GM12875 (cell line): Measurements from ENCODE around the gene RAPGEF5.

Experiments used
- H3K4me3 ChIP-seq: one replicate; pipeline ENCODE4 v1.5.1; 2011; ENCODE audit warnings: low read depth, low read length, control low read depth
- CTCF ChIP-seq: IDR thresholded peaks from 2 replicates; pipeline ENCODE4 v1.5.1; 2011; ENCODE audit warnings: low read depth, mild to moderate bottlenecking, control low read depth, inconsistent platforms, low read length, moderate library complexity, borderline replicate concordance; ENCODE audit not compliant: insufficient read depth

RAPGEF5 gene

GRCh38 chr7:22182149-22182548 is 174.8 kb downstream of the RAPGEF5 start:
- H3K4me3 ChIP-seq: no peak overlapping the region
- no peak for TF ChIP-seq CTCF

GRCh38 chr7:22181663-22182062 is 175.3 kb downstream of the RAPGEF5 start:
- no peak for TF ChIP-seq CTCF
- no peak overlapping the region for H3K4me3 ChIP-seq

GRCh38 chr7:22179442-22179879 is 177.5 kb downstream of the RAPGEF5 start:
- TF ChIP-seq CTCF: no peak

GRCh38 chr7:22178735-22179134 is 178.2 kb downstream of the RAPGEF5 start:
- no peak overlapping the region for H3K4me3 ChIP-seq
- TF ChIP-seq CTCF: no peak

More at GRCh38 chr7:22179442-22179879, 177.5 kb downstream of the RAPGEF5 start:
- H3K4me3 ChIP-seq: no peak overlapping the region

GRCh38 chr7:22176791-22177412 is 180.1 kb downstream of the RAPGEF5 start:
- no peak for TF ChIP-seq CTCF

GRCh38 chr7:22174574-22174953 is 182.4 kb downstream of the RAPGEF5 start:
- no peak overlapping the region for H3K4me3 ChIP-seq
- no peak for TF ChIP-seq CTCF

More at GRCh38 chr7:22176791-22177412, 180.1 kb downstream of the RAPGEF5 start:
- H3K4me3 ChIP-seq: no peak overlapping the region

- no peak for TF ChIP-seq CTCF
- no peak overlapping the region for H3K4me3 ChIP-seq
Measured at GRCh38 chr7:22173685-22174573, 183.0 kb downstream of the RAPGEF5 start.
